DMS53 (cell line): ENCODE data around the gene KRT5.
A peak's percentile ranks its signal among the peaks of the same experiment; 100 is the strongest.

Experiments
- DNase-seq: peaks from one replicate; lab custom pipeline; 2025; lab: John Stamatoyannopoulos, UW

KRT5 gene

DNA sequence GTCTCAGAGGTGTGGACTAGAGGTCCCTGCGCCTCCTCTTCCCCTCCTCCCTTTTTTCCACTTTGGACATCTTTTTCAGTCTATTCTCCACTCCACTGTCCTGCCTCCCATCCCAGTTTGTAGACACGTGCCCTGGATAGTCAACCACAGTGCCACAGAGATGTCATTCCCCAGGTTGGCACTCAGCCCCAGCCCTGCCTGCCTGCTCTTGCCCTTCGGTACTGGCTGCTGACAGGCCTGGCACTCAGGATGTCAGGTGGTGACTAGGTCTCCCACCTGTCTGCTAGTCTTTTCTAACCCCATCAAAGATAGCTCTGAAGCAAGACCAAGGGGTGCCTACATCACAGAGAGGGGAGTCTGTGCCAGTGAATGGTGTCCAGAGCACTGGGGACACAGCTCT lies 16.9 kb upstream of the KRT5 start:
- no peak for DNase-seq

DNA sequence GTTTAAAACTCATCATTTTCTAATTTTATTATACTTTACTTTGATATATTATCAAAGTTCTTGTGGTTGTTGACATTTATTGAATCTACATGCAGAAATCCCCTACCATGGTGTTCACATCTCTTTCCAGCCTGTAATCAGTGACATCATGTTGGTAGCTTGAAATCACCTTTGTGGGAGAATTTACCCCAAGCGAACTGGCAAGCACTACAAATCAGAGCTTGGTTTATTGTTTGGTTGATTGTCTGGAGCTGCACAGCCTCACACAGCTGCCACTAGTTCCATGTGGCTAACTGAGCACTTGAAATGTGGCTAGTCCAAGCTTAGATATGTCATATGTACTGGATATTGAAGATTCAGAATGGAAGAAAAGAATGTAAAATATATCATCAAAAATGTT lies 15.4 kb upstream of the KRT5 start:
- DNase-seq = no peak

DNA sequence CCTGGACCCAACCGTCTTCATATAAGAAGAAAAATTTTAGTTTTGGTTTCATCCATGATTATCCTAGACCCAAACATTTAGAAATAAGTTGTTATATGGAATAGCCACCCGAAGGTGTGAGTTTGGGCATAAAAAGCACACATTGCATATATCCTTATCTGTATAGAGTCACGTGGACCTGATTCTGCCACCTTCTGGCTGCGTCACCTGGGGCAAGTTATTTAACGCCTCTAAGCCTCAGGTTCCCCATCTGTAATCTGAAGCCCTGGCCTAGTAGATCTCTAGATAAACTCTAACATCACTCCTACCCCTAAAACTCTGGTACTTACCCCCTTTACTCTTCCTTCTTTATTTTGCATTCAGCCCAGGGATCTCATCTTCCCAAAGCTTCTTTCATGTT lies 14.3 kb upstream of the KRT5 start:
- peak; percentile 36 for DNase-seq

DNA sequence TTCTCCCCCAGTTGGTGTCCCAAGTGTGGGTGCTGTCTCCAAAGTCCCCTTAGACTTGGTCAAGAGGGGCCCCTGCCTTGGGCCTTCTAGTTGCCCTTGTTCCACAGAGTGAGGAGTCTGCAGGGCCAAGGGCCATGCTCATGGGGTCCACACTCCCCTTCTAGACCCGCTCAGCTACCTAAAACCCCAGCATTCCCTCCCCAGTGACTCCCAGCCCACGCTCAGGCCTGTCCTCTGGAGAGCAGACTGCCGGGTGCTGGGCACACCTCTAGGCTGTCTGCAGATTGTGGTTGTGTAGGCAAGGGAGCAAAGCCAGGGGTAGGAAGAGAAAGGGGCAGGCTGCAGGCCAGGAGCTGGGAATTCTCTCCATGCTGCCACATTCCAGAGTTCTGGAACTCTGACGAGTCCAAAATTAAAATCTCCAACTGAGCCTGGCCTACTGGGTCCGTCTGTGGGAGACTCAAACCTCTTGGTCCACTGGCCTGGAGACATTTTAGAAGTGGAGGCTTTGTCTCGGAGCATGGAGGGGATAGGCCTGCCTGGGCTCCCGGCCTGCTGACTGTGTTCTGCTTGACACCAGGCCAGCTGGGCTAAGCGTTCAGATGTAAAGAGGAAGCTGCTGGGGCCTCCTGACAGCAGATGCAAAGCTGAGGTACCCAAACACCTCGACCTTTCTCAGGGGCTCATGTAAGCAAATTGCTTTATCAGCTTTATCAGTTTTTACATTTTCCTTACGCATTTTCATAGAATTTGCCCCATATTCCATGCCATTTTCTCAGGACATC lies 13.7 kb upstream of the KRT5 start:
- DNase-seq = no peak

DNA sequence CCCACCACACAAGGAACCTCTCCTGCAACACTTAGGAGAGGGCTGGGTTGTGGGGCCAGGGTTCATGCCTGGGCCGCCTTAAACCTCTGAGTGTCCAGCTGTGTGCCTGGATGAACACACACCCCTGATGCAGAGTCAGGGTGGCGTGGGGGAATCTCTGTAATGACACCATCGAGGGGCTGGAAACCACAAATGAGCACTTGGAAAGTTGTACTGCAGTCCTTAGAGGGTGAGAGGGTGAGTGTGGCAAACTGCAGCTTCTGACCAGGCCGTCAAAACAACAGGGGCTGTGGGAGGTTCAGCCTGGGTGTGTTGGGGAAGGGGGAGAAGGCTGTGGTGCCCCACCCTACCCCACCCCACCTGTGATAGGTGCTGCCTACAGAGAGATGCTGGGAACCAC lies 12.4 kb upstream of the KRT5 start:
- DNase-seq = no peak

DNA sequence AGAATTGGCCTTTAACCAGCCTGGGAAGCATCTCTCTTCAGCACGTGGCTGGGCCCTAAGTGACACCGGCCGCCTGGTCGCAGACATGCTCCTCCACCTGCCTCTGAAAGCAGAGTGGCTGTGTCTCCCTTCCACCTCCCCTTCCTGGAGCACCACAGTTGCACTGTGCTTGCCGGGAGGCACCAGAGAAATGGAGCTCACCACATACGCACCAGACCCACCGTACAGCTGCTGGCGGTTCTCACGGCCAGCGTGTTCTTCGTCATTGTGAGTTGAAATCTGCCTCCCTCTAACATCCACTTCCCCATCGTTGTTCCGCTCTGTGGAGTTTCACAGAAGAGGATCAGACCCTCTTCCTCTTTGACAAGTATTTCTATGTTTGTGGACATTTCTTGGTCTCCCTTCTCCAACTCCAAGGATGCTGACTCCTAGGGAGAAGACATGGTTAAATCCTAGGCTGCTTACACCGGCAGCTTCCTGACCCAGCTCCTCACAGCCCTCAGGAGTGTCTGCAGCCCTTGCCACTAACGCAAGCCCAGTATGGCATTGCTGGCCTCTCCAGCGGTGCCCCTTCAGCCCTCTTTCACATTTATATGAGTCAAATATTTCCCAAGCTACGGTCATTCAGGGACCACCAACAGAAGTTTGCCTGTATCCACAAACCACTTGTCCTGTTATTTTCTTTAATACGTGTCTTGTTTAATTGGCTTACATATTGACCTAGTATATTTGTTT lies 11.5 kb upstream of the KRT5 start:
- no peak for DNase-seq

DNA sequence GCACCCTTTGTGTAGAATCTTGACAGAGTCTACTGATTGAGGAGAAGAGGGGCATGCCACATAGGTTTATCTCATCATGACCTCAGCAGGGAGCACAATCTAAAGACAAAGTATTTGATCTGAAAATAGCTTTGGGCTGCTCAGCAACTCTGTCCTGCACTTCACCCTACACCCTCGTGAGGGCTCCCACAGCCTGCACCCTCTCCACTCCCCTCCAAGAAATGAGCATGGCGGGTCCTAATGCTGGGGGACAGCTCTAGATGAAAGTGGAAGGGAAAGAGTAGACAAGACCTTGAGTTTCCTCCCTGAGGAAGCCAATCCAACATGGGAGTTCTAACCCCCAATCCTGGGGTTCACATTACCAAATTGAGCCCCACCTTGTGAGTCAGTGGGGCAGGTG lies 10.7 kb upstream of the KRT5 start:
- DNase-seq = no peak

DNA sequence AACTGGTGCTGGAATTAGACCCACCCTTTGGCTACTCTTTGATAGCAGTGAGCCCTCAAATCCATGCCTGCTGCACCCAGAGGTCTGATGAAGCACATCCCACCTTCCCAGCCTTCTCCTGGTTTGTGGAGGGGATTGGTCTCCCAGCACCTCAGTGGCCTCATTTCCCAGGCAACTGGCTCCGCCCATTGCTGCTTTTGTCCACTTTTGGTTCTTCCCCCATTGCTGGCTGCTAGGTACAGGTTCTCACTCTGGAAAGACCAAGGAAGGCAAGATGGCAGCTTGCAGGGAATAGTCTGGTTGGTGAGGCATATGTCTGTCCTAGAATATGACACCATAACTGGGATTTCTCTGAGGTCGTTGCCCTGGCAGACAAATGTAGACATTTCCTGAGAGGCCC lies 10.2 kb upstream of the KRT5 start:
- no peak for DNase-seq

DNA sequence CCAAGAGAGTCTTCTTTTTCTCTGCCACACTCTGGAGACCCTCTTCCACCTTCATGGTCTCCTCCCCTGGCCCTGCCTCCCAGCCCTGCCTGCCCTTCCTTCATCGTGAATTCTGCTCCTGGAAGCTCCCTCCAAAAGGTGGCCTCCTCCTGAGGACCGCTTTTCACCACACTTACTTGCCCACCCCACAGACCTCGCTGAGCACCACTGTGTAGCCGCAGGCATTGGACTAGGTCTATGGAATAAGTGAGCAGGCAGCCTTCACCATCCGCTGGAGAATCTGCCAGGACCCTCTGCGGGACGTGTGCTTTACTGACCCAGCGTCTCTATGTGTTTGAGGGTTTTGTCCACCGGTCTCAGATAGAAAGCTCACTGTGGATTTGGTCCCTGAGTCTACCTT lies 9.7 kb upstream of the KRT5 start:
- DNase-seq = no peak

DNA sequence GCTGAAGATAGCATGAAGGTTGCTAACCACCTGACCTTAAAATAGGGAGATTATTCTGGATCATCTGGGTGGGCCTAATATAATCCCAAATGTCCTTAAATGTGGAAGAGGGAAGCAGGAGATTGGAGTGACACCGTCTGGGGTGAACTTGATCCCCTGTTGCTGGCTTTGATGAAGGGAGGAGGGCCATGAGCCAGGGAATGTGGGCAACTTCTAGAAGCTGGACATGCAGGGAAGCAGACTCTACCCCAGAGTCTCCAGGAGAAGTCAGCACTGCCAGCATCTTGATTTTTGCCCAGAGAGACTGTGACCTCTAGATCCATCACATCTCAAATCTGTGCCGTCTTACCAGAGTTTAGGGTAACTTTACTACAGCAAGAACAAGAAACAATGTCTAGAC lies 9.2 kb upstream of the KRT5 start:
- DNase-seq = no peak

DNA sequence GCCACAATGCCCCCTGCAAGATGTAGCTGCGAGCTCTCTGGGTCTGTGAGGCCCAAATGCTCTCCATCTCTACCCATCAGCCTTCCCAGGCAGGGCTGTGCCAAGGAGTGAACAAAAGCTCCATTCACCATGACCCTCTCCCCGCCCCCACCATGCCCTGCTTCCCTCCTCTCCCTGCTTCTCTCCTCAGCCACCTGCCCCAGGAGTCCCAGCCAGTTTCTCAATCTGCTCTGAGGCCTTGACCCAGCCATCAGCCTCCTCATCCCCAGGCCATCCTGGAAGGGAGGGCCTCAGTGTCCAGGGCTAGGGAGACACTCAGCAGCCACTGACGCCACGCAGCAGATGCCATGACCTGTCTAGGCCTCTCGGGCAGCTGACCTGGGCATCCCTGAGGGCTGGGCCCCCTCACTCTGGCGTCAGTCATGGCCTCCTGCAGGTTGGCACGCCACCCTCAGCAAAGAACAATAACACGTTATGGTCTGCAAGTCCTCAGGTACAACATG lies 8.5 kb upstream of the KRT5 start:
- no peak for DNase-seq

DNA sequence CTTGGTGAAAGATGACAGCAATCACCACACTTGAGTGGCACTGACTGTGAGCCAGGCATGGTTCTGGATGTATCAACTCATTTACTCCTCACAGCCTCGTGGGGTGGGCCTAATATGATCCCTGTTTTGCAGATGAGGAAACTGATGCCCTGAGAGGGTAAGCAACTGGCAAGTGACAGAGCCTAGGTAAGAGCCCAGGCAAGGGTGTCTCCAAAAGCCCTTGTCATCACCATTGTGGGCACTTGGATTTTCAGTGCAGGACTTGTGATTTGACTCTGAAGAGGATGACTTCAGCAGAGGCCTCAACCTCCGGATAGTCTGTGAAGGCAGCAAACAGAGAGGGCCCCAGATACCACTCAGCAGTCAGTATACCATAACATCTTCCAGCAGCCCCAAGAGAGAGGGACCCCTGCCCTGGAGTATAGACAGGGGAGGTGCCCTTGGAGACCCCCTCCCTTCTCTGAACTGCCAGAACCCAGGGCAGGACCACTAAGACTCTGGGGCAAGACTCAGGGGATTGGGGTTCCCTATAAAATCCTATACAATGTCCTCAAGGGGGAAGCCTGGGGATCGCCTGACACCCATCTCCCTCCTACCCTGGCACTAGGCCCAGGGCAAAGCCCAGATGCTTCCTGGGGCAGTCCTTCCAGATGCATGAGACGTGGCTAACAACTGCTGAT lies 7.1 kb upstream of the KRT5 start:
- DNase-seq = no peak

DNA sequence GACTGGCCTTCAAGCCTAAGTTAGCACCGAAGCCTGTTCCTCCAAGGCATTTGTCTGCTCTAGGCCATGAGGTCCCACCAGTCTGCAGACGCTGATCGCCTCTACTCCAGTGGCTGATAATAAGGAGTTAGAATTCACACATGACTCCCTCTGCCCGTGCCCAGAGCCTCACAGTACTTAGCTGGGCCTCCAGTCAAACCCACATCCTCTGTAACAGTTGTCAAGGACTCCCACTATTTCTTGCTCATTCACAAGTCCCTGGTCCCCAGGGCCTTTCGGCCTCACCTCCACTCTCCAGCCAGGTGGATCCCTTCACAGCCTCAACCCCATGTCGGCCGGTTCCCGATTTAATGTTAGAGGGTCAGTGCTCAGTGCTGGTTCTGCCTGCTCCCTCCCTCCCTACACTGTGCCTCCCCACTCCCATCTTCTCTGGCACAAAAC lies 6.3 kb upstream of the KRT5 start:
- no peak for DNase-seq

DNA sequence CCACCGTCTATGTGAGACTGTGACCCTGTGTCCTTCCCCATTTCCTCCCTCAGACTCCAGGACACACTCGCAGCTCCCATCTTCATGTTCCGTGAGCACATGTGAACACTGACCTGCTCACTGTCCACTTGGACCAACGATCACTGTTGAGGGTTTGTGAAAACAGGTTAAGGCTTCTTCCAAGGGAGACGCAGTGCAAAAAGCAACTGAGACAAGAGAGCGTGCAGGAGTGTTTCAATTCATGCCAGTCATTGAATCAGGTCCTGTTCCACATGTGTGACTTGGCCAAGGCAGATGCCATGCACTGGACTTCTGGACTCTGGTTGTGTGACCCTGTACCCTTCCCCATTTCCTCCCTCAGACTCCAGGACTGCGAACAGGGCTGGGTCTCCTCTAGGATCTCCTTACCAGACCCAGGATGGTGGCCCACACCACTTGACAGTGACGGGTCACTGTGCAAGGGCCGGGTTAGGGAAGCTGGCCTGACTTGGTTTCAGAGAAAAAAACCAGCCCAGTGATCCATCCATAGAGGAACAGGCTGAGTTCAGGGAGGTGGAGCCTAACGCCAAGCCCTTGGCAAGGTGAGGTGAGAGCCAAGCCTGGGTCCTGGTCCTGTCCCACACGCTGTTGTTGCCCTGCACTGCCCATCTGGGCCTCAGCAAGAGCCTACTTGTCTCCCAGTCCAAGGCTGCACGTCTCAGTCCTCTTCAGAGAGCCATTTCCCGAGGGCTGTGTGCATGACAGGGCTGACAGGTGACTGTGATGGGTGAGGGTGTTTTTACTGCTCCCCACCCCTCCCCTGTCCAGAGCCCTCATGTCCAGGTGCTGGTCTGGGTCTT lies 5.7 kb upstream of the KRT5 start:
- DNase-seq = no peak

DNA sequence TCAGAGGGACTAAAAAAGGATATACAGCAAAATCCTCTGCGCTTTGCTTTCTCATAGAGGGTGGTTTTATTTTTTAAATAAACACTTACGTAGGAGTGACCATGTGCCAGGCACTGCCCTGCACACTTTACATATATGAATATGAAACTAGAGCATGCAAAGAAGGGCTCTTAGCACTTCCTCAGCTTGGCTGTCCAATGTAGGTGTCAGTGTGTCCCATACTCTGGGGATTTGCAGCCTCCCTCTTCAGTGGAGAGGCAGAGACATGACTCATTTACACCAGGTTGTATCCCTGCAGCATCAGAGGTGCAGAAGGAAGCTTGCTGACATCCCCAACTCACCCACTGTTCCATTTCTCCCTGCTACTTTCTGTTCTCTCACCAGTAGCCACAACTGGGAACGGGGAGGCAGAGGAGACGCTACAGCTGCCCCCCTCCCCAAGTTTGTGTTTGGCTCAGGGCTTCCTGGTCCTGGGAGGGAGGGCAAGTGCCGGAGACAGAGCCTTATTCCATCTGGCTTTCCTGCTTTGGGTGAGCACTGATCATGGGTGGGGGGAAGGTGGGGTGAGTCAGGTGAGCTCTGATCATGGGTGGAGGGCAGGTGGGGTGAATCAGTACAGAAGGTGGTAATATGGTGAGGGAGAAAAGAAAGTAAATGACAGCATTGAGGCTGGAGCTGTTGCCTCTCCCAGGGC lies 4.9 kb upstream of the KRT5 start:
- DNase-seq = no peak

DNA sequence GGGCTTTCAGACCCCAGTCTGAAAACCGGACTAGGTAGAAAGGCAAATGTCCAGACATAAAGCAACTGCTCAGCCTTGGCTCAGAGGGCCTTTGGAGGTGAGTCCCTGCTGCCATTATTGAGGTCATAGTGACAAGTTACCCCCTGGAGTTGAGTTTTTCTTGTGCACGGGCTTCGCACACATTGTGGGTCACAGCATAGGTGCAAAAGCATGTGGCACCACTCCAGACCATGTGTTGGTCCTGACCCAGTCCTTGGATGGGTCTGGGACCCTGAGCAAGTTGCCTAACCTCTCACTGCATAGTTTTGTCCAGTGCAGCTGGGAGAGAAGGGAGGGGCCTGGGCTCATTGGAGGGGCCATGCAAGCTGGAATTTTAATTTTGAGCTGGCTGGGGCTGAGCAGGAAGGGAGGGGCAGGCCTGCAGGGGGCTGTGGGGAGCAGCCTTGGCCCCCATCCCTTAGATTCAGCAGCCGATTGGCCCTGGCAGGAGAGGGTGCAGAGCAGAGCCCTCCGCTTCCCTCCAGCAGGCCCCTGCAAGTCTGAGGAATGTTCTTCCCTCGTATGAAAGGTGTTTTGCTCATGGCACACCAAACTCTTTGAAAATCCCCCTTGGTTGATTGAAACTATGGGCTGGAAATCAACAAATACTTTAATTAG lies 4.2 kb upstream of the KRT5 start:
- DNase-seq = no peak

DNA sequence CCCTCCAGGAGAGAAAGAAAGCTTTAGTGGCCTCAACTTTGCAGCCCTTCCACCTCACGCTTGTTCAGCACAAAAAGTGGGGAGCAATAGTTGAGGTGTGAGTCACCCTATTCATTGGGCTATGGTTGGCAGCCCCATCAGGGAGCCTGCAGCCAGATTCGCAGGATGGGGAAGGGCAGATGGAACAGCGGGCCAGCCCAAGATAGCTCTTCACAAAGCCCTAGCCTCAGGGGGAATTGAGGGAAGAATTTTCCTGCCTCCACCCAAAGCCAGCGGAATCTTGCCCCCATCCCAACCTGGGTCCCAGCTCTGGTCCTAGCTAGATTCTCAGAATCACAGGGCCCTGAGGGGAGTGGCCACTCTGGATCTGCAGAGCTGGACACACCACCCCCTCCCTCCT lies 3.6 kb upstream of the KRT5 start:
- no peak for DNase-seq

DNA sequence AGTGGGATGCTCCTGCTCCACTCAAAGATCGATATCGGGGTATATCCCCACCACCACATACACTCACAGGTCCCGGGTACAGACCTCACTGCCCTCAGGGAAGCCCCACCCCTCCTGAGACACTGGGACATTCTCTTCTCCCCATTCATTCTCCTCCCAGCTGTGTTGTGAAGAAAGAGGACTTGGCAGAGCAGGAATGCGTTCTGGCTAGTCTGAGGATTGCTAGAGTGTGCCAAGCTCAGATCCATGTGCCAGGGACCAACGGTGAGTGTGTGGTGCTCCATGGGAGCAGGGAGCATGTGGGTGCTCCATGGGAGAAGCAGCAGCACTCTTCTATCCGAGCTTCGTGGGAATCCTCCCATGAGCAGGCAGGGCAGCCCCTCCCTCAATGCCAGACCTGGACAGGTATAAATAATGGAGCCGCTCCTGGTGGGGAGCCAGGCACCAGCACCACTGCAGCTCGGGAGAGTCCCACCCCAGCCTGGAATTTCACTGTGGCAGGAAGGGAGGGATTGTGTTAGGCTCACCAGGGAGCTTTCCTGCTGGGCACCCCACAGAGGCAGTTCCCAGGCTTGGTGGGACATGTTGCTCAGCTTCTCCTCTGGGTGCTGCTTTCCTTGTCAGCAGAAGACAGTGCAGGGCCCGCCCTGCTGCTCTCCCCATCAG lies 2.3 kb upstream of the KRT5 start:
- DNase-seq = no peak

DNA sequence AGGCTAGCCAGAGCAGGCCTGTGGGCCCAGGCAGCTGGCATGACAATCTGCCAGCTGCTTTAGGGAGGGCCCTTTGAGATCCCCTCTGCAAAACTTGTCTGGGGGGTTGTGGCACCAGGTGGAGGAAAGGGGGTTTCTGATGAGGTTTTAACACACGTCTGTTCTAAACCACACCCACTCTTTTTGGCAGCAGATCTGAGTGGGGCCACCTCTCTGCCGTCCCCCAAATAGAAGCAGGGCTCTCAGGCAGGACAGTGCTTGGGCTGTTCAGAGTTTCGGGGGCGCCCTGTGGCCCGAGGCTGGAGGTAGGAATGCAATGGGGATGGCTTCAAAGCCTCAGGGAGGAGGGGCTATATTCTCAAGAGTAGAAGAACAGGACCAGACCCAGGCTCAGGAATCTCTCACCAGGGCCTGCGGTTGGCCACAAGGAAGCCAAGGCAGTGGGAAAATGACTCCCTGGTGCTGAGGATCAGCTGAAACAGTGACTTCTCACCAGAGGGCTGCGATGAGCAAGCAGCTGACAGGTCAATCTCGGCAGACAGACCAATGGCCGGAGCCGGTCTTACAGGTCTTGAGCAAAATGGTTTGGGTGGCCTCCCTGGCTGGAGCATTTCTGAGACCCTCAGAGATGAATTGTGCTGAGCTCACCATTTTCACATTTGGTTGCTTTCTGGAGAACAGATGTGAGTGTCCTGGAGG lies 1.5 kb upstream of the KRT5 start:
- DNase-seq = no peak

DNA sequence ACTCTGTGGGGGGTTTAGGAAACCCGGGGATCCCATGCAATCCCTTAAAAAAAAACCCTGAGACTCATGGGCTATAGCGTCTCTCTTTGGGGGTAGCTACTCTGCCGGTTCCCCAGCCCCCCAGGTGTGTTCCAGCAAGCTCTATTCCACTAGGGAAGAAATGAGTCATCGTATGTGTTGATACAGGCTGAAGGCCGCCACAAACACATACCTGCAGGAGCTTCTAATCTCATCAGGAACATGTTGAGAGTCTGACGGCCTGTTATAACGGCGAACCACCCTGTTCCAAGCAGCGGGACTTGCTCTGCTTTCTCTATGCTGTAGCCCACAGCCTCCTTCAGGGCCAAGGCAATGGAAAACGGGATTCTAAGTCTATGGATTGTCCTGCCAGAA lies 977 bp upstream of the KRT5 start:
- DNase-seq = peak; percentile 16
